Neural cell (in vitro differentiated cells): ENCODE results near the gene YBX1. TPM values are rescaled to one million over a fixed set of nuclear protein-coding genes. Genes with fewer than 3 reads are reported as not detected.

Source experiments
- H2AFZ ChIP-seq: fragments of 200-600, 300-800 bp; sonication (generic), shearing (Covaris generic); 2 replicates; pipeline ENCODE4 v1.6.0; 2014; ENCODE audit warnings: low read depth, mild to moderate bottlenecking, antibody characterized with exemption, low read length, moderate library complexity
- H3F3A ChIP-seq: fragments of 200-600 bp; shearing (Covaris generic); 2 replicates; pipeline ENCODE4 v1.6.1; 2016; ENCODE audit warnings: mild to moderate bottlenecking, moderate library complexity, mixed read lengths, antibody characterized with exemption, low read length; ENCODE audit not compliant: insufficient read depth, poor library complexity, severe bottlenecking
- H3K27ac ChIP-seq: fragments of 200-600, 300-800 bp; sonication (generic), shearing (Covaris generic); 2 replicates; pipeline ENCODE4 v1.5.1; 2014; ENCODE audit warnings: mild to moderate bottlenecking, low read length, moderate library complexity
- H3K27me3 ChIP-seq: fragments of 300-800, 200-600 bp; sonication (generic), shearing (Covaris generic); 2 replicates; pipeline ENCODE4 v1.6.0; 2014; ENCODE audit warnings: mild to moderate bottlenecking, low read depth, low read length, moderate library complexity; ENCODE audit not compliant: insufficient read depth
- H3K36me3 ChIP-seq: fragments of 300-800, 200-600 bp; sonication (generic), shearing (Covaris generic); 2 replicates; pipeline ENCODE4 v1.5.1; 2014; ENCODE audit warnings: mild to moderate bottlenecking, antibody characterized with exemption, low read length, moderate library complexity; ENCODE audit not compliant: insufficient read depth
- H3K4me2 ChIP-seq: fragments of 300-800, 200-600 bp; sonication (generic), shearing (Covaris generic); 2 replicates; pipeline ENCODE4 v1.6.0; 2014; ENCODE audit warnings: mild to moderate bottlenecking, low read length
- H3K4me3 ChIP-seq: fragments of 300-800, 200-600 bp; sonication (generic), shearing (Covaris generic); 2 replicates; pipeline ENCODE4 v1.5.1; 2014; ENCODE audit warnings: mild to moderate bottlenecking, low read length, moderate library complexity
- H3K79me2 ChIP-seq: fragments of 200-600 bp; shearing (Covaris generic); replicated peaks from 2 replicates; pipeline ENCODE4 v1.6.0; 2014; ENCODE audit warnings: mild to moderate bottlenecking, low read length, moderate library complexity; ENCODE audit not compliant: insufficient read depth
- H3K9ac ChIP-seq: fragments of 300-800, 200-600 bp; sonication (generic), shearing (Covaris generic); 2 replicates; pipeline ENCODE4 v1.6.1; 2016; ENCODE audit warnings: mild to moderate bottlenecking, low read length, mixed read lengths
- H3K9me2 ChIP-seq: fragments of 200-600 bp; shearing (Covaris generic); 2 replicates; pipeline ENCODE4 v1.6.1; 2016; ENCODE audit warnings: mild to moderate bottlenecking, low read length, mixed read lengths; ENCODE audit not compliant: insufficient read depth
- H3K9me3 ChIP-seq: fragments of 200-600, 300-800 bp; sonication (generic), shearing (Covaris generic); 2 replicates; pipeline ENCODE4 v1.6.1; 2016; ENCODE audit warnings: mild to moderate bottlenecking, mixed run types, low read length, moderate library complexity, mixed read lengths
- H4K20me1 ChIP-seq: fragments of 200-600 bp; shearing (Covaris generic); 2 replicates; pipeline ENCODE4 v1.6.1; 2016; ENCODE audit warnings: mild to moderate bottlenecking, mixed run types; ENCODE audit not compliant: insufficient read depth
- CTCF ChIP-seq: fragments of 450-650 bp; IDR thresholded peaks from 2 replicates; pipeline ENCODE4 v1.5.1; 2014; ENCODE audit warnings: antibody characterized with exemption, mild to moderate bottlenecking, moderate library complexity; ENCODE audit not compliant: poor library complexity, severe bottlenecking
- EP300 ChIP-seq: fragments of 450-650 bp; conservative IDR thresholded peaks from 2 replicates; pipeline ENCODE4 v1.6.1; 2014; ENCODE audit warnings: antibody characterized with exemption, mild to moderate bottlenecking, moderate library complexity; ENCODE audit not compliant: poor library complexity, severe bottlenecking
- EZH2 ChIP-seq: fragments of 200-600, 300-800 bp; shearing (Covaris generic), sonication (generic); IDR thresholded peaks from 2 replicates; pipeline ENCODE4 v1.6.1; 2014; ENCODE audit warnings: antibody characterized with exemption, low read length, borderline replicate concordance, mild to moderate bottlenecking; ENCODE audit not compliant: insufficient read depth, poor library complexity, severe bottlenecking
- MXI1 ChIP-seq: fragments of 450-650 bp; conservative IDR thresholded peaks from 2 replicates; pipeline ENCODE4 v1.6.1; 2014; ENCODE audit warnings: antibody characterized with exemption, mild to moderate bottlenecking; ENCODE audit not compliant: poor library complexity, severe bottlenecking
- POLR2AphosphoS5 ChIP-seq: IDR thresholded peaks from 2 replicates; pipeline ENCODE4 v1.6.1; 2012
- RAD21 ChIP-seq: fragments of 450-650 bp; conservative IDR thresholded peaks from 2 replicates; pipeline ENCODE4 v1.6.1; 2014; ENCODE audit warnings: antibody characterized with exemption, mild to moderate bottlenecking, moderate library complexity
- SMC3 ChIP-seq: fragments of 450-650 bp; conservative IDR thresholded peaks from 2 replicates; pipeline ENCODE4 v1.6.1; 2014; ENCODE audit warnings: antibody characterized with exemption, mild to moderate bottlenecking, moderate library complexity; ENCODE audit not compliant: poor library complexity
- TAF1 ChIP-seq: IDR thresholded peaks from 2 replicates; pipeline ENCODE4 v1.6.1; 2012; ENCODE audit warnings: low read depth
- polyA plus RNA-seq: library from polyadenylated mRNA; depleted of rRNA; stranded (reverse); fragments of >200 nt; gene quantifications from 2 replicates; pipeline ENCODE4 v1.2.3, GENCODE V29; 2014
- TF ChIP-seq, protein P1 (sequence below): IDR thresholded peaks from 2 replicates; pipeline ENCODE4 v1.6.1; 2012; ENCODE audit warnings: borderline replicate concordance

Gene YBX1
- polyA plus RNA-seq, 1 donor from 2014 or later: 706 TPM

DNA sequence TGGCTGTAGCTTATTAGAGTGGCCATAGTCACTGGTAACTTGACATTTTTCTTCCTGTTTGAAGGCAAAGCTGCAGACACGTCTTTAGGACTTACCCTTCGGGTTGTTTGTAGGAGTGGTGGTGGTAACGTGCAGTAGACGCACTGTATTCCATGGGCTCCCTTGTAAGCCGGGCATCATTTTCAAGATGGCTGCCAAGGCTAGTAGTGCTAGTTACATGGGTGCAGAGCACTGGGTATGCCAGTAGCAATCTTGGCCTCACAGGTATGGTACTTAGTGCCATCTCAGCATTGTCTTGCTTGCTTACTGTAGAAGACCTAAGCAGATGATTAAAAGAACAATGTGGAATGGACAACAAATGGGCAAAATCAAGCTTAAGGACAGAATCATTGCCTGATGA lies 1.9 kb downstream of the YBX1 start:
- peak overlapping the region; percentile 77 for H3K4me3 ChIP-seq

GRCh38 chr1:42686418-42686817 lies 4.2 kb downstream of the YBX1 start:
- H3K4me3 ChIP-seq: peak overlapping the region; percentile 77
- no peak overlapping the region for H3K27ac ChIP-seq
- H3K36me3 ChIP-seq: no peaks in the 10 kb centered on the region
- no peak overlapping the region for H3K9ac ChIP-seq
- H3F3A ChIP-seq: no peaks in the 10 kb centered on the region
- peaks cover 83% of the 10 kb centered on the region for H3K79me2 ChIP-seq
- no peaks in the 10 kb centered on the region for H3K9me2 ChIP-seq
- peaks cover 33% of the 10 kb centered on the region for H4K20me1 ChIP-seq
- no peaks in the 10 kb centered on the region for H3K9me3 ChIP-seq
- TF ChIP-seq RAD21 (no peak), SMC3 (no peak), MXI1 (no peak), TAF1 (no peak), CTCF (no peak), POLR2AphosphoS5 (no peak), EZH2 (no peak), EP300 (no peak)
- TF ChIP-seq, protein P1, sequence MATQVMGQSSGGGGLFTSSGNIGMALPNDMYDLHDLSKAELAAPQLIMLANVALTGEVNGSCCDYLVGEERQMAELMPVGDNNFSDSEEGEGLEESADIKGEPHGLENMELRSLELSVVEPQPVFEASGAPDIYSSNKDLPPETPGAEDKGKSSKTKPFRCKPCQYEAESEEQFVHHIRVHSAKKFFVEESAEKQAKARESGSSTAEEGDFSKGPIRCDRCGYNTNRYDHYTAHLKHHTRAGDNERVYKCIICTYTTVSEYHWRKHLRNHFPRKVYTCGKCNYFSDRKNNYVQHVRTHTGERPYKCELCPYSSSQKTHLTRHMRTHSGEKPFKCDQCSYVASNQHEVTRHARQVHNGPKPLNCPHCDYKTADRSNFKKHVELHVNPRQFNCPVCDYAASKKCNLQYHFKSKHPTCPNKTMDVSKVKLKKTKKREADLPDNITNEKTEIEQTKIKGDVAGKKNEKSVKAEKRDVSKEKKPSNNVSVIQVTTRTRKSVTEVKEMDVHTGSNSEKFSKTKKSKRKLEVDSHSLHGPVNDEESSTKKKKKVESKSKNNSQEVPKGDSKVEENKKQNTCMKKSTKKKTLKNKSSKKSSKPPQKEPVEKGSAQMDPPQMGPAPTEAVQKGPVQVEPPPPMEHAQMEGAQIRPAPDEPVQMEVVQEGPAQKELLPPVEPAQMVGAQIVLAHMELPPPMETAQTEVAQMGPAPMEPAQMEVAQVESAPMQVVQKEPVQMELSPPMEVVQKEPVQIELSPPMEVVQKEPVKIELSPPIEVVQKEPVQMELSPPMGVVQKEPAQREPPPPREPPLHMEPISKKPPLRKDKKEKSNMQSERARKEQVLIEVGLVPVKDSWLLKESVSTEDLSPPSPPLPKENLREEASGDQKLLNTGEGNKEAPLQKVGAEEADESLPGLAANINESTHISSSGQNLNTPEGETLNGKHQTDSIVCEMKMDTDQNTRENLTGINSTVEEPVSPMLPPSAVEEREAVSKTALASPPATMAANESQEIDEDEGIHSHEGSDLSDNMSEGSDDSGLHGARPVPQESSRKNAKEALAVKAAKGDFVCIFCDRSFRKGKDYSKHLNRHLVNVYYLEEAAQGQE: no peak
- H2AFZ ChIP-seq: no peak overlapping the region
- H3K4me2 ChIP-seq: no peak overlapping the region
- no peaks in the 10 kb centered on the region for H3K27me3 ChIP-seq

More for the DNA sequence above, 1.9 kb downstream of the YBX1 start:
- no peaks in the 10 kb centered on the region for H3K9me3 ChIP-seq
- peak overlapping the region; percentile 70 for H3K4me2 ChIP-seq
- peaks cover 15% of the 10 kb centered on the region for H4K20me1 ChIP-seq
- H3K9ac ChIP-seq: peak overlapping the region; percentile 66
- H3K27ac ChIP-seq: peak overlapping the region; percentile 49
- H3K36me3 ChIP-seq: no peaks in the 10 kb centered on the region
- H3F3A ChIP-seq: peaks cover 5% of the 10 kb centered on the region
- H3K79me2 ChIP-seq: peaks cover 66% of the 10 kb centered on the region
- no peaks in the 10 kb centered on the region for H3K9me2 ChIP-seq
- TF ChIP-seq MXI1 (no peak), SMC3 (no peak), EZH2 (no peak), RAD21 (no peak), POLR2AphosphoS5 (no peak), TAF1 (no peak), CTCF (no peak), EP300 (no peak)
- TF ChIP-seq, protein P1: no peak
- H2AFZ ChIP-seq: no peak overlapping the region
- H3K27me3 ChIP-seq: no peaks in the 10 kb centered on the region
